ENCODE results near the gene KPTN. TPM values are rescaled to one million over a fixed set of nuclear protein-coding genes. Genes with fewer than 3 reads are reported as not detected.

Gene KPTN
- total RNA-seq, 1 experiment from 2014 or later, result 8.0 TPM

GRCh38 chr19:47503826-47504150 is 19.8 kb upstream of the KPTN start:
- no peaks in the 10 kb centered on the region for H3F3A ChIP-seq (ENCODE audit: low read length, unreplicated experiment)
- H3K4me2 ChIP-seq (ENCODE audit: low read length), result no peak overlapping the region
- no peaks in the 10 kb centered on the region; the same call in 1 of the 2 replicates for H3K36me3 ChIP-seq (ENCODE audit: low read depth, low read length)
- no peak overlapping the region for H3K9ac ChIP-seq (ENCODE audit: low read length)
- no TSS peak for BruUV-seq (replicated peaks)
- ChIA-PET POLR2A (ENCODE audit: unreplicated experiment) (no interaction called here), CTCF (no interaction called here)
- H3K27me3 ChIP-seq (ENCODE audit: low read length), result no peaks in the 10 kb centered on the region
- DNase-seq, result no peak
- ATAC-seq, result no peak
- intact Hi-C loops (cut with micrococcal nuclease), result no loop called here
- peaks cover 19% of the 10 kb centered on the region for H3K79me2 ChIP-seq (ENCODE audit: low read length)
- no peak overlapping the region for H3K27ac ChIP-seq (ENCODE audit: low read length)
- H3K9me3 ChIP-seq (ENCODE audit: low read length), result no peaks in the 10 kb centered on the region
- no peak for TF ChIP-seq EZH2phosphoT487 (IDR thresholded peaks at IDR 0.05; ENCODE audit: borderline replicate concordance, low read length)
- no peak for TF ChIP-seq EZH2 (IDR thresholded peaks at IDR 0.05; ENCODE audit: low read length, unreplicated experiment)
- TF ChIP-seq CTCF (conservative IDR thresholded peaks at IDR 0.05; ENCODE audit: low read depth, low read length), result no peak
- no peak overlapping the region for H2AFZ ChIP-seq (ENCODE audit: low read length)
- no peaks in the 10 kb centered on the region for H3K4me1 ChIP-seq (ENCODE audit: insufficient read depth, low read length)
- H4K20me1 ChIP-seq (ENCODE audit: low read length), result no peaks in the 10 kb centered on the region
- H3K4me3 ChIP-seq (ENCODE audit: low read length), result no peak overlapping the region
- no peaks in the 10 kb centered on the region for H3K9me2 ChIP-seq (replicated peaks; ENCODE audit: low read length)

GRCh38 chr19:47503130-47503825 is 19.3 kb upstream of the KPTN start:
- H3K9me2 ChIP-seq (replicated peaks; ENCODE audit: low read length), result no peaks in the 10 kb centered on the region
- ATAC-seq (no peak), DNase-seq (no peak)
- H3K4me3 ChIP-seq (ENCODE audit: low read length), result no peak overlapping the region
- H2AFZ ChIP-seq (ENCODE audit: low read length), result no peak overlapping the region
- no peak overlapping the region for H3K4me2 ChIP-seq (ENCODE audit: low read length)
- no peaks in the 10 kb centered on the region; the same call in 1 of the 2 replicates for H3K36me3 ChIP-seq (ENCODE audit: low read depth, low read length)
- H3K27ac ChIP-seq (ENCODE audit: low read length), result no peak overlapping the region
- ChIA-PET CTCF (no interaction called here), POLR2A (ENCODE audit: unreplicated experiment) (no interaction called here)
- no peaks in the 10 kb centered on the region for H3F3A ChIP-seq (ENCODE audit: low read length, unreplicated experiment)
- TF ChIP-seq EZH2 (IDR thresholded peaks at IDR 0.05; ENCODE audit: low read length, unreplicated experiment), result no peak
- TF ChIP-seq EZH2phosphoT487 (IDR thresholded peaks at IDR 0.05; ENCODE audit: borderline replicate concordance, low read length), result no peak
- TF ChIP-seq CTCF (conservative IDR thresholded peaks at IDR 0.05; ENCODE audit: low read depth, low read length), result no peak
- H3K27me3 ChIP-seq (ENCODE audit: low read length), result no peaks in the 10 kb centered on the region
- intact Hi-C loops (cut with micrococcal nuclease), result no loop called here
- peaks cover 14% of the 10 kb centered on the region for H3K79me2 ChIP-seq (ENCODE audit: low read length)
- no TSS peak for BruUV-seq (replicated peaks)
- H3K4me1 ChIP-seq (ENCODE audit: insufficient read depth, low read length), result no peaks in the 10 kb centered on the region
- H3K9ac ChIP-seq (ENCODE audit: low read length), result no peak overlapping the region
- H4K20me1 ChIP-seq (ENCODE audit: low read length), result no peaks in the 10 kb centered on the region
- no peaks in the 10 kb centered on the region for H3K9me3 ChIP-seq (ENCODE audit: low read length)

All from PC-3 (cell line).